H1 (cell line): ENCODE measurements around the gene PITPNM1. TPM values are rescaled to one million over a fixed set of nuclear protein-coding genes. Genes with fewer than 3 reads are reported as not detected.

Experiments used
- CTCF ChIA-PET: fragments of 300-600 bp; sonication (Branson Sonifier 250); formaldehyde crosslinking; loops from one replicate; lab custom pipeline; 2021; ENCODE audit not compliant: partially characterized antibody; lab: Charles Lee
- POLR2A ChIA-PET: fragments of 300-600 bp; sonication (Branson Sonifier 250); formaldehyde crosslinking; loops from one replicate; lab custom pipeline; 2021; ENCODE audit warnings: inconsistent platforms; ENCODE audit not compliant: partially characterized antibody; lab: Charles Lee
- DNase-seq, 2 experiments: peaks; one replicate each; pipeline versions ENCODE4 v3.0.0 to v3.0.0-alpha.2; 2010 to 2022; ENCODE audit warnings: low spot score in 2 of 2, low read depth in 1 of 2, mixed read lengths in 1 of 2
- FAIRE-seq: peaks from 2 replicates; lab custom pipeline; 2011; peaks lifted over from hg19 to GRCh38; lab: Jason Lieb, UNC
- H2AFZ ChIP-seq: 2 replicates; pipeline ENCODE4 v1.8.1; 2012; ENCODE audit warnings: low read length, inconsistent platforms
- H2AK5ac ChIP-seq: 2 replicates; pipeline ENCODE4 v1.6.1; 2013; ENCODE audit warnings: low read depth, low read length
- H2BK120ac ChIP-seq: replicated peaks from 2 replicates; pipeline ENCODE3; 2013; ENCODE audit warnings: low read depth, low read length, inconsistent platforms
- H2BK12ac ChIP-seq: 2 replicates; pipeline ENCODE4 v1.6.1; 2013; ENCODE audit warnings: low read depth, low read length
- H2BK15ac ChIP-seq: 2 replicates; pipeline ENCODE4 v1.6.1; 2013; ENCODE audit warnings: low read length
- H2BK20ac ChIP-seq: 2 replicates; pipeline ENCODE4 v1.6.1; 2013; ENCODE audit warnings: low read length
- H2BK5ac ChIP-seq: 2 replicates; pipeline ENCODE4 v1.6.1; 2013; ENCODE audit warnings: low read depth, low read length
- H3K14ac ChIP-seq: 2 replicates; pipeline ENCODE4 v1.6.1; 2013; ENCODE audit warnings: inconsistent platforms; ENCODE audit not compliant: insufficient read length
- H3K18ac ChIP-seq: 2 replicates; pipeline ENCODE4 v1.6.1; 2013; ENCODE audit warnings: low read length; ENCODE audit errors: extremely low read depth
- H3K23ac ChIP-seq: 2 replicates; pipeline ENCODE4 v1.6.1; 2013; ENCODE audit warnings: inconsistent platforms; ENCODE audit not compliant: insufficient read length
- H3K23me2 ChIP-seq: 2 replicates; pipeline ENCODE4 v1.6.1; 2013; ENCODE audit warnings: low read depth, low read length
- H3K27ac ChIP-seq: 2 replicates; pipeline ENCODE4 v1.6.1; 2011; ENCODE audit warnings: low read depth, low read length, inconsistent platforms
- H3K27me3 ChIP-seq, 4 experiments: replicated peaks in 1 of 4; 1 replicate in 1 of 4; 2 replicates in 3 of 4; pipeline versions ENCODE4 v1.6.1 to v1.8.1; 2011 to 2013; ENCODE audit warnings: low read length in 3 of 4, mild to moderate bottlenecking in 3 of 4, inconsistent platforms in 2 of 4, mixed read lengths in 2 of 4, moderate library complexity in 1 of 4; ENCODE audit not compliant: control insufficient read depth in 3 of 4, insufficient read depth in 3 of 4; ENCODE audit errors: extremely low read depth in 1 of 4
- H3K36me3 ChIP-seq, 4 experiments: 2 replicates each; pipeline versions ENCODE4 v1.6.1 to v1.8.1; 2011 to 2013; ENCODE audit warnings: mild to moderate bottlenecking in 4 of 4, low read length in 3 of 4, moderate library complexity in 2 of 4, control low read depth in 1 of 4, inconsistent platforms in 1 of 4; ENCODE audit not compliant: insufficient read depth in 4 of 4, control insufficient read depth in 2 of 4
- H3K4ac ChIP-seq: replicated peaks from 2 replicates; pipeline ENCODE3; 2013; ENCODE audit warnings: low read length, low read depth, mixed read lengths, inconsistent platforms; ENCODE audit not compliant: insufficient read length
- H3K4me1 ChIP-seq, 4 experiments: replicated peaks in 1 of 4; 1 replicate in 1 of 4; 2 replicates in 3 of 4; pipeline versions ENCODE4 v1.6.1 to v1.8.1; 2011 to 2013; ENCODE audit warnings: low read length in 3 of 4, inconsistent platforms in 2 of 4, mixed read lengths in 1 of 4; ENCODE audit not compliant: insufficient read depth in 4 of 4, control insufficient read depth in 3 of 4
- H3K4me2 ChIP-seq, 2 experiments: 2 replicates each; pipeline versions ENCODE4 v1.6.1 to v1.8.1; 2011 to 2013; ENCODE audit warnings: low read depth in 2 of 2, low read length in 2 of 2, control low read depth in 1 of 2, inconsistent platforms in 1 of 2, mild to moderate bottlenecking in 1 of 2; ENCODE audit not compliant: insufficient read depth in 1 of 2
- H3K4me3 ChIP-seq, 4 experiments: fragments of 200-600, 300-600 bp in 1 of 4; sonication (generic), shearing (Covaris generic), sonication (Bioruptor Twin) in 1 of 4; 2 replicates each; pipeline versions ENCODE4 v1.5.1 to v1.8.1; 2011 to 2016; ENCODE audit warnings: low read length in 4 of 4, low read depth in 3 of 4, control low read depth in 2 of 4, inconsistent platforms in 2 of 4, mild to moderate bottlenecking in 2 of 4, mixed read lengths in 1 of 4, moderate library complexity in 1 of 4; ENCODE audit not compliant: insufficient read depth in 2 of 4; ENCODE audit errors: extremely low read depth in 1 of 4
- H3K56ac ChIP-seq: replicated peaks from 2 replicates; pipeline ENCODE3; 2013; ENCODE audit warnings: low read depth, mild to moderate bottlenecking, mixed read lengths, low read length, inconsistent platforms; ENCODE audit not compliant: insufficient read length
- H3K79me1 ChIP-seq: 2 replicates; pipeline ENCODE4 v1.6.1; 2013; ENCODE audit warnings: low read depth, low read length, control low read depth
- H3K79me2 ChIP-seq, 2 experiments: 2 replicates each; pipeline versions ENCODE4 v1.6.1 to v1.8.1; 2012 to 2013; ENCODE audit warnings: low read length in 2 of 2, mild to moderate bottlenecking in 2 of 2, inconsistent platforms in 1 of 2; ENCODE audit not compliant: insufficient read depth in 2 of 2, control insufficient read depth in 1 of 2
- H3K9ac ChIP-seq, 4 experiments: replicated peaks in 1 of 4; 1 replicate in 1 of 4; 2 replicates in 3 of 4; pipeline versions ENCODE4 v1.6.1 to v1.8.1; 2011 to 2013; ENCODE audit warnings: low read depth in 3 of 4, low read length in 3 of 4, control low read depth in 2 of 4, mild to moderate bottlenecking in 2 of 4, moderate library complexity in 2 of 4, inconsistent platforms in 1 of 4; ENCODE audit errors: extremely low read depth in 1 of 4
- H3K9me3 ChIP-seq, 2 experiments: 2 replicates each; pipeline versions ENCODE4 v1.6.1 to v1.8.1; 2012 to 2013; ENCODE audit warnings: mild to moderate bottlenecking in 2 of 2, moderate library complexity in 2 of 2, control low read depth in 1 of 2, inconsistent platforms in 1 of 2, low read depth in 1 of 2, low read length in 1 of 2, mixed read lengths in 1 of 2; ENCODE audit not compliant: insufficient read depth in 2 of 2
- H4K20me1 ChIP-seq, 2 experiments: replicated peaks in 1 of 2; 2 replicates each; pipeline versions ENCODE3 to v1.8.1; 2011 to 2013; ENCODE audit warnings: inconsistent platforms in 2 of 2, low read length in 2 of 2, mild to moderate bottlenecking in 1 of 2; ENCODE audit not compliant: insufficient read depth in 2 of 2, control insufficient read depth in 1 of 2
- H4K5ac ChIP-seq: 2 replicates; pipeline ENCODE4 v1.6.1; 2013; ENCODE audit warnings: low read length, low read depth, mixed read lengths, inconsistent platforms; ENCODE audit not compliant: insufficient read length
- H4K8ac ChIP-seq: 2 replicates; pipeline ENCODE4 v1.8.0; 2013; ENCODE audit warnings: mild to moderate bottlenecking, moderate library complexity, low read length, inconsistent platforms; ENCODE audit not compliant: insufficient read depth; ENCODE audit errors: extremely low read depth
- H4K91ac ChIP-seq: replicated peaks from 2 replicates; pipeline ENCODE3; 2013; ENCODE audit warnings: low read length, mixed read lengths, inconsistent platforms; ENCODE audit not compliant: insufficient read length
- CBX5 ChIP-seq: fragments of 300-800, 300-1000 bp; sonication (generic); IDR thresholded peaks from 2 replicates; pipeline ENCODE4 v1.7.1; 2016; ENCODE audit warnings: antibody characterized with exemption, low read length, low read depth
- KDM1A ChIP-seq: fragments of 200-600, 300-600 bp; sonication (generic); IDR thresholded peaks from 2 replicates; pipeline ENCODE4 v1.7.1; 2016; ENCODE audit warnings: mild to moderate bottlenecking, low read length, borderline replicate concordance
- POLR2AphosphoS5 ChIP-seq: IDR thresholded peaks from 2 replicates; pipeline ENCODE4 v1.6.1; 2011; ENCODE audit warnings: low read depth, low read length
- RNF2 ChIP-seq: fragments of 200-900, 300-1000 bp; sonication (generic); IDR thresholded peaks from 2 replicates; pipeline ENCODE4 v1.7.1; 2016; ENCODE audit warnings: borderline replicate concordance, low read depth, mild to moderate bottlenecking, antibody characterized with exemption, low read length; ENCODE audit not compliant: poor library complexity, severe bottlenecking; ENCODE audit errors: missing control alignments
- WGBS, 2 experiments: shearing (Covaris generic) in 1 of 2; methylation state at CpG; one replicate each; pipeline versions ENCODE4 v1.1.6 to v1.1.7; 2013 to 2015; ENCODE audit warnings: low lambda C conversion rate in 2 of 2, mixed read lengths in 2 of 2, inconsistent platforms in 1 of 2, low coverage in 1 of 2, missing lambda C conversion rate in 1 of 2; ENCODE audit not compliant: insufficient replicate concordance in 2 of 2, insufficient coverage in 1 of 2, insufficient read length in 1 of 2; ENCODE audit errors: extremely low coverage in 1 of 2, missing lambda C conversion rate in 1 of 2; 5-methylcytosine and 5-hydroxymethylcytosine counted together
- polyA plus RNA-seq, 7 experiments: library from polyadenylated mRNA; depleted of rRNA in 3 of 7; stranded (reverse) in 5 of 7; unstranded in 2 of 7; fragments of >200 nt in 5 of 7; fragments of 200-250 nt in 2 of 7; gene quantifications; 1 replicate in 5 of 7; 2 replicates in 1 of 7; 4 replicates in 1 of 7; pipeline versions ENCODE4 v1.2.1 to v1.2.3, GENCODE V29; 2011 to 2013; ENCODE audit warnings: missing spikeins in 2 of 7, mixed read lengths in 2 of 7
- total RNA-seq: library from RNA; stranded (reverse); fragmentation: NEBNext Ultra II Directional; extraction: Animal tissue kit (Norgen Biotek cat#: 25700); gene quantifications from 2 replicates; pipeline ENCODE4 v1.2.1, GENCODE V29; 2021

PITPNM1 gene
- total and polyA plus RNA-seq, 2 of the 8 experiments (the other 6 are each of a cell fraction or from before 2014, with no cell fraction given), result 27.2 to 52.7 TPM

GRCh38 chr11:67502328-67502979 is 2.7 kb downstream of the PITPNM1 start:
- no peak overlapping the region for H2AFZ ChIP-seq
- no peak overlapping the region for H3K4ac ChIP-seq
- peaks cover 0 to 8% (median 4%) of the 10 kb centered on the region in 4 experiments; a peak in 3 of 7 replicates for H3K27me3 ChIP-seq
- H2BK5ac ChIP-seq, result no peak overlapping the region
- no peak for DNase-seq
- peaks cover 17% of the 10 kb centered on the region; the same call in 1 of the 2 replicates for H3K23me2 ChIP-seq
- H2BK120ac ChIP-seq, result no peak overlapping the region
- H3K23ac ChIP-seq, result no peak overlapping the region
- H3K56ac ChIP-seq, result no peak overlapping the region
- H3K14ac ChIP-seq, result no peak overlapping the region
- WGBS, 2 experiments, result 91% methylated on average over 16 of the region's 18 CpGs; no CpG with 5 or more reads in 1 of the 2 experiments
- H2BK15ac ChIP-seq, result no peak overlapping the region
- POLR2A ChIA-PET, result interaction anchor here (1.3 kb wide), 1 partner anchor 11 kb away, joined by 3 read pairs; no protein-coding TSS in a partner anchor
- peaks cover 0 to 26% (median 10%) of the 10 kb centered on the region in 4 experiments; a peak in 6 of 7 replicates for H3K4me1 ChIP-seq
- no peak overlapping the region for H2AK5ac ChIP-seq
- CTCF ChIA-PET, result interaction anchor here (1.2 to 1.4 kb wide), 3 partner anchors 10 to 112 kb away, joined by 3 to 4 read pairs (median 4); no protein-coding TSS in a partner anchor
- no peak overlapping the region for H3K4me2 ChIP-seq
- 0 out of 4 replicates have a peak, but pooled peaks cover 0 to 8% of the 10 kb centered on the region in 2 experiments for H3K79me2 ChIP-seq
- no peak overlapping the region for H3K27ac ChIP-seq
- H3K18ac ChIP-seq, result no peak overlapping the region
- H4K5ac ChIP-seq, result no peak overlapping the region
- no peak overlapping the region for H3K4me3 ChIP-seq
- no peak overlapping the region for H2BK20ac ChIP-seq
- no peaks in the 10 kb centered on the region for H3K9me3 ChIP-seq
- H2BK12ac ChIP-seq, result no peak overlapping the region
- H3K79me1 ChIP-seq, result no peaks in the 10 kb centered on the region
- peaks cover 4 to 16% of the 10 kb centered on the region in 2 experiments for H4K20me1 ChIP-seq
- H3K36me3 ChIP-seq, result peaks cover 0 to 8% (median 2%) of the 10 kb centered on the region in 4 experiments; a peak in 5 of 8 replicates
- FAIRE-seq, result no peak
- no peak overlapping the region for H3K9ac ChIP-seq
- TF ChIP-seq RNF2 (no peak), CBX5 (no peak), KDM1A (no peak), POLR2AphosphoS5 (no peak)
- no peak overlapping the region for H4K91ac ChIP-seq
- H4K8ac ChIP-seq, result 0 out of 2 replicates have a peak overlapping the region, but pooled peaks have one; percentile 35
